HG03045 (cell line): ENCODE data around the gene CYRIA.

Source experiments
- ATAC-seq: cut with Tn5 transposase; IDR thresholded peaks from one replicate; pipeline ENCODE4 v1.9.1; 2021; ENCODE audit warnings: mild to moderate bottlenecking, moderate library complexity; ENCODE audit not compliant: unreplicated experiment

CYRIA gene

DNA sequence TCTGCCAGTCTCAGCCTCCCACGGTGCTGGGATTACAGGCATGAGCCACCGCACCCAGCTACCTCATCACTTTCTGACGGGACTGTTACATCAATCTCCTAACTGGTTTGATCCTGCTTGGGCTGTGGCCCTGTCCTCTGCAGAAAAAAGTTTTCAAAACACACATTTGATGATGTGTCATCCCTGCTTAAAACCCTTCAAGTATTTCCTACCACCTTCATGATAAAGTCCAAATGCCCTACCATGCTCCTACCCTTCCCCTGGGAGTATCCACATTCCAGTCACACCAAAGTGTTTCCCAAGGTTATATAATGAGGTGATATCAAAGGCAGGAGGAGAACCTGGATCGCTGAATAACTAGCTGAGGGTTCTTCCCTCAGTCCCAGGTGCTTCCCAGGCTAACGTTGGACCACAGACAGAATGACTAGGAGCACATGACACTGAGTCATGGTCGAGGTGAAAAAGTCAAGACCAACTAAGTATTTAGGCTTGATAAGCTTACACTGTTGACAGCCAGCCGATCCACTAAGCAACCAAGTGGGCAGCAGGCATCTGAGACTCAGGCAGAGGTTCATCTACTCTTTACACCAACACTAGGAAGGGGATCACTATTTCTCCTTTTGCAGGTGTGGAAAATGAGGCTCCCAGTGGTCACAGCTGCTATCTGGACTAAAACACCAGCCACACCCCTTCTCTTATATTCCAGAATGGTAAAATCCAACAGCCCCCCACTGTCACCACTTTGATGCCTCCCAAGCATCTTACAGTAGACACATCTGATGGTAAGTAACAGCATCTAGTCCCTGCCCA lies 31.8 kb downstream of the CYRIA start:
- no peak for ATAC-seq

DNA sequence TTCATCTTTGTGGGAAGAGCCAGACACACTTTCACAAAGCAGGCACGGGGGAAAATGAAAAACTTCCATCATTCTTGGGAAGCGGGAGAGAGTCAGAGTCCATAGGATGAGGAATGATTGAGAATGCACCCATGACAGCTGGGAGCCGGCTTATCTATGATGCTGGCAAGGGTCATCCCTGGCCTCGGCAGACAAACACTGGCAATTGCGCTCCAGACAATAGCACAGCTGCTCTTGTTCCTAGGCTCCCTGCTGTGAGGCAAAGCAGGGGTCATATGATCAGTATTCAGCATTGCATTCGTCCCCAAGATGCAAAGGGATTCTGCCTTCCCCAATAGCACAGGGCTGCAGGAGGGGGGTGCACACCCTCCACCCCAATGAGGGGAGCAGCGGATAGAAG lies 33.0 kb downstream of the CYRIA start:
- no peak for ATAC-seq

DNA sequence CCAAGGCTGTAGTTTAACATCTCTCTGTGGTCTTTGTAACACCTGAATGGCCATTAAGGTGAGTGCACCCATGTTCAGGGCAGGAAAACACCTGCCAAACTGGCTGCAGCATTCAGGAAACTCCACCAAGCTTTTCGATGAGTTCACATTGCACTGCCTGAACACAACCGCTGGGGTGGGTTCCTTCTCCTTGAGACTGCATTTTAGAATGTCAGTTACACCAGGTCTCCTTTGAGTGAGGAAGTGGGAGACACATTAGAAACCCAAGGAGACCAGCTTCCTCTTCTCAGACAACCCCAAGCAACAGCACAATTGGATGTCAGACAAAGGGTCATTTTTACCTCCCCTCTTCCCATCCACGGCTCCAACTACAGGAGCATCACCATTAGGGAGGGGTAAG lies 35.2 kb downstream of the CYRIA start:
- no peak for ATAC-seq

DNA sequence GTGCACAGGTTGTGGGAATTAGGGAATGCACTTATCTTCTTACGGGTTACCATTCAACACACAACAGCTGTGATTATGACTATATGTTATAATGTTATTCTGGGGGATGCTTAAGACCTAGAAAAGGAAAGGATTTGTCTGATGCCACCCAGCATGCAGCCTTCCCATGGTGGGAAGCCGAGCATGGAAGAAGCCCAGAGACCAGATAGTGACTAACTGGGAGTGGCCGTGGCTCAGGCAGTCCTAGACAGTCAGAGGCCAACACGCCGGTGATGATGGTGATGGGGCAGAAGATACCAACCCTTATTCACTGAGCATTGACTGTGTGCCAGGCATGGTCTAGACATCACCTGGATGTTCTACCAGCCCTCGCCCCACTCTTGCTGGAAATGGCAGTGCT lies 35.9 kb downstream of the CYRIA start:
- ATAC-seq: no peak

DNA sequence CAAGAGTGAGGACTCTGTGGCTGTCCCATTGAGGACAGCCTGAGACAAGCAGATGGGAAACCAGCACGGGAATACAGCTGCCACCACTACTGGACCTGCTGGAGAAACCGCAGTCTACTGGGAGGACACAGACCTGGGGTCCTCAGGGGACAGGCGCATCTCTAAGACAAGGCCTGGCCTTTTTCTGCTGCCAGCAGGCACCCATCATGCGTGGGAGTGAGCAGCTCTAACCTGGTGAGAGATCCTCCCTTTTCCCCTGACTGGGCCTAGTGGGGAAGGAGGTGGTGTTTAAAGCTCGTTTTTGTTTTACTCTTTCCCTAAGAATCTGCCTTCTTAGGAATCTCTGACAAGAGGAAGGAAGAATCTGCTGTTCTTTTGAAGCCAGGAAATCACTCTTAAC lies 36.6 kb downstream of the CYRIA start:
- no peak for ATAC-seq

DNA sequence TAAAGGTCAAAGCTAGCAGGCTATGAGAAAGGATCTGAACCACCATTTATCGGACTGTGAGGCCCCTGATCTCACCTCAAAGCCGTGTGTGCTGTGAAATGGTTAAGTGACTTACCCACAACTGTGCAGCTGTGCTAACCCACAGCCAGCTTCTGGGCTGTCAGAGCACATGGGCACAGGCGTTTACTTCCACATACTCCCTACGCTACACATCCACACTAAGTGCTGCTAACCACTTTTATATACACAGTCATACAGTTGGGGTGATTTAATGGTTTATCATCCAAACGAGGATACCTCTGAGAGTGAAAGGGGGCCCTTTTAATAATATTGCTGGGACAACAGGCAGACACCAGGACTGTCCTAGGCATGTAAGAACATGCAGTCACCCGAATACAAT lies 37.3 kb downstream of the CYRIA start:
- no peak for ATAC-seq

DNA sequence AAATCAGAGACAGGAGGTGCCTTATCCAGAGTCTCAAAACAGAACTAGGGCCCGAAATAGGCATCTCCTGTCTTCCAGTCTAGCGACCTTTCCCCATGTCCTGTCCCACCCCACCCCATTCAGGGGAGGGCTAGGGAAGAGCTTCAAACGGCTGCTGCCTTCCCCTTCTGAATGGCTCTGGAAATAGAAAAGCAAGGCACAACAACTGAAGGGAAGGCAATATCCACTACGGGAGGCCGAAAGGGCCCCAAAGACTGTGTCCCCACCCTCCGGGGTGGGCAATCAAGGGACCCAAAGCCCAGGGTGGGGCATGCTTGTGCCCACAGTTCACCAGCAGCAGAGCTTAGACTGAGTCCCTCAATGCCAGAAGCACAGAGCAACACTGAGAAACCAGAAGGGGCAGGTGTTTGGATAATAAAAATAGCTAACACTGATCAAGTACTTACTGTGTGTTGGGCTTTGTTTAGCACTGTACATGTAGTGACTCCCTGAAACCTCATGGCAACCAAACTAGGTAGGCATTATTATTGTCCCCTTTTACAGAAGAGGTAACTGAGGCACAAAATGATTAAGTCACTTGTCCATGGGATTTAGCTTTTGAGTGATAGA lies 38.5 kb downstream of the CYRIA start:
- ATAC-seq: no peak

DNA sequence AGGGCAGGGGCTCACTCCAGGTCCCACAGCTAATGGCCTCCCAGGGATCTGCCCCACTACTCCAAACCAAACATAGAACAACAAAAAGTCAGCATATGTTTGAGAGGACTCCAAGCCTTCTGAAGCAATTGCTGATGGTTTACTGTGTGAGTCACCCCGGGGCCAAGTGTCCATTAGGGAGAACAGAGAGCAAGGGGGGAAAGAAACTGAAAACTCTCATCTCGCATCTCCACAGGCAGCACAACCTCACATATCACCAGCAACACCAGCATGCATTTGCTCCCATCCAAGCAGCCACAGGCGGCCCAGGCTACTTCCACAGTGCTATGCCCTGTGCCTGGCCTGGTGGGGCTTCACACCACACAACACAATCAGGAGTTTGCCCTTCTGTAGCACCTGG lies 39.1 kb downstream of the CYRIA start:
- no peak for ATAC-seq

DNA sequence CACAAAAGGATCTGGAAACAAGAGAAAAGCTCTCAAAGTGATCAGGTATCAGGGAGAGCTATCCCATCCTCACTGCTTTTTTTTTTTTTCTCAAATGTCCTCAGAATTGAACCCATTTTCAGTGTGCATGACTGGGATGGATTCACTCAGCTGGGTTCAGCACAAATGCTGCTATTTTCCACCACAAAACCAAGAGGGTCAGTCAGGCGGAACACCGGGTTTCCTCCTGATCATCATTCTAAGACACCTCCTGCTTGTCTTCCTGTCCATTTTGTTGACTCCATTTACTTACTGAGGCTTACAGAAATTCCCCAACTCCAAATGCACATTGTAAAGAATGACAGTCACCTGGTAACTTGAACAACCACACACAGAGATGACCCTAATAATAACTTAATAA lies 39.9 kb downstream of the CYRIA start:
- no peak for ATAC-seq

DNA sequence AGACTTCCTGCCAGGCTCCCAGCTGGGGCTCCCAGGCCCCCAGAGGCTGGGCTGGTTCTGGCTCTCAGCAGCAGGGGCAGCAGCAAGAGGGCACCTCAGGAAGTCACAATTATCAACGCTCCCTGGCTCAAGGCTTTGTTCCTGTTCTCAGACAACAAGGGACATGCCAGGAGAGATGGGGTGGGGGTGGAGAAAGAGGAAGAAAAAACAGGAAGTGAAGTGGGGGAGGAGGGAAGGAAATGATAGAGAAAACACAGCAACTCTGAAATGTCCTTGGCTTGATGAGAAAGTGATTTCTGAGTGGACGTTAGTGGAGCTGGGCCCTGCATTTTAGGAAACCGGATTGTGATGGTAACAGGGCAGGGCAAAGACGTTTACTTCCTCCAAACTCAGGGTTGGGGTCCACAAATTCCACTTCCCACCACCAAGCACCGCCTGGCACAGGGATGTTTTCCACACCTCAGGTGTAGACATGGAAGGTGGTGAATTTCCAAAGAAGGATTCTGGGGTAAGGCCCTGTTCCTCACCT lies 40.4 kb downstream of the CYRIA start:
- no peak for ATAC-seq

DNA sequence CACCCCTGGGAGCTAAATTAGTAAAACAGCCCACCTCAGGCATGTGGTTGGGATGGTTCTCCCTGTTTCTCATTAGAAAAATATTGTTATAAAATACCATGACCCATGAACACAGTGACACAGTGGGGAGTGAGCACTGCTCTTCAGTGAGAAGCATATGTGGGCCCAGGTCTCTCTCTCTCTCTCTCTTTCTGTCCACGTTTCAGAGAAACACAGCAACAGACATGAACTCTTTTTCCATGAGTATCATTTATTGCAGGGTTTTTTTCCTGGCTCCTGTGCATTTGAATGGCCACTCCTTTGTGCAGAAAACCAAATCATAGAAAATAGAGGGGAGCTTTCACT lies 41.2 kb downstream of the CYRIA start:
- no peak for ATAC-seq

DNA sequence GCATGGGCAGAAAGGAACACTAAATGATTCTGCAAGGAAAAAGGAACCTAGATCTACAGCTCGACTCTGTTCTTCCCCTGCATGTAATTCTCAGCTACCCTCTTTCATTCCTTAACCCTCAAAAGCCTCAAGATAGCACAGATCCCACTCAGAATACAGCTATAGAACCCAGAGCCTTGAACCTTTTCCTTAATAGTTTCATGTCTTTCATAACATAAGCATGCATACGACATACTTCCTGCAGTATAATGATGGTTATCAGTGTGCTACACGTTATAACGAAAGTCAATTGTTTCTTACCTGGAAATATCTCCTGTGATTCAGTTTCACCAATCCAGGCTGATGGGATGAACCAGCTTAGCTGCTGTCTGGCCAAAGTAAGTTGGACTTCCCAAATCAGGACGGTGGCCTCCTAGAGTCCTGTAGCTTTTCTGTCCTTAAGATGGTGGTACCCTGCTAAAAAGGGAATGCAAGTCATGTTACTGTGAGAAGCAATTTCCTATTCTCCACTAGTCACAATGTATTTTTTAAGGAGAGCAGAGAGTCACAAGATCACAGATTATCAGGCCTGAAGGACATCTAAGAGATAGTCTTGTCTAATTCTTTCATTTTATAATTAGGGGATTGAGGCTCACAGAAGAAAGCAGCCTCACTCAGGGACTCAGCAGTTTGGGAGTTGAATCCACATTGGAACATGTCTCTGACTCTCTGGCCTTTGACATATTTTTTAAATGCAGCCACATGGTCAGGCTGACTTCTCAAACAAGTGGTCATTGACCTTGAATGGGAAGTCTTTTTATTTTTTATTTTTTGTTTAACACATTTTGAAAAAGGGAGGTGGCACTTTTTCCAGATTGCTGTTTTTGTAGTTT lies 41.8 kb downstream of the CYRIA start:
- ATAC-seq: no peak

DNA sequence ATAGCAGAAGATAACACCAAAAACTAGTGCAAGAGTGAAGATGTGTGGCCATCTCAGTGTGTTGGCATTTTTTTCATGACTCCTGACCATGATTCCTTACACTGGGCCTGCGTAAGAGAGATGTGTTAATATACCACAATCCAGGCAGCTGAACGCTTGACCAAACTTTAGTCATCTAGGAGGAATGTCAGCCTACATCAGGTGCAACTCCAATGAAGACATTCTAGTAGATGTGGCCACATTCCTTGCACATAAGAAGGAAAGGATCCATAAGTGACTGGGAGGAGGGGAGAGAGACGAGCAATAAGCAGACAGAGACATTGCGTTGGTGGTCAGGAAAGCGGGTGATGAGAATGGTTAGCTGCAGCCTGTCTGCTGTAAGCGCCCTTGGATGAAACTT lies 42.6 kb downstream of the CYRIA start:
- no peak for ATAC-seq

DNA sequence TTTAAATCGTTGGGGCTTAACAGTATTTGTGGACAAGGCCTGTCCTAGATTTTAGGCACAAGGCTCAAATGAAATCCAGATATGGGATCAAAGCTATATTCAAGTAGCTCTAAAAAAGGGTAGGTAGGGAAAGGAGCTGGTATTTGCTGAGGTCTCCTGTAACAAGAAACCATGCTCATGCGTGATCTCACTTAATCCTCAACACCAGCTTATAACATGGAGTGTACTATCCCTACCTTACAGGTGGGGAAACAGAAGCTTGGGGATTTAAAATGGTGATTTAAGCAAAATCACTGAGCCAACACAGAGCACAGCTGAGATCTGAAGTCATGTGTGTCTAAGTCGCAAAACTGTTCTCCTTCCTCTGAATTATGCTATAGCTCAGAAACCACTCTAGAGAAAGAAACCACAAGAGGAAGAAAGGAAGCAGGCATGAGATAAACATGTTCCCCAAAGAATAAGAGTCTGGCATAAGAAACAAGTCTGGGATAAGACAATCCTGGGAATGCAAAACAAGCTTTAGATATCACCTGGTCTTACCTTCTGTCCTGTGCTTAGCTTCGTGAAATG lies 43.1 kb downstream of the CYRIA start:
- no peak for ATAC-seq

DNA sequence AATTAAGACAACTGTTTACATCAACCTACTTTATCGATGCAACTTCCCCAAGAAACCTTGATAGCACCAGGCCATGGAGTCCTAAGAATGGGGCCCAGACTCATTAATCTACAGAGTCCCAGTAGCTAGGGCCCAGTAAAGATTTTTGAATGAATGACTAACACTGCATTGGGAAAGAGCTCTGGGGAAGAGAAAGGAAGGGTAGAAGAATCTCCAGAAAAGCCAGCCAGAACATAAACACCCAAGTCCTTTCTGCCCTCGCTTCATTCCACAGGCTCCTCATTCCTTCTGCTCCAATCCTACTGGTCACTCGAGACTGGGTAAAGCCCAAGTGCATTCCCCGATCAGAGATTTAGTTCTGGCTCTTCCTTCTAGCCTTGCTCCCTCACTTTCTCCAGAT lies 44.3 kb downstream of the CYRIA start:
- no peak for ATAC-seq

DNA sequence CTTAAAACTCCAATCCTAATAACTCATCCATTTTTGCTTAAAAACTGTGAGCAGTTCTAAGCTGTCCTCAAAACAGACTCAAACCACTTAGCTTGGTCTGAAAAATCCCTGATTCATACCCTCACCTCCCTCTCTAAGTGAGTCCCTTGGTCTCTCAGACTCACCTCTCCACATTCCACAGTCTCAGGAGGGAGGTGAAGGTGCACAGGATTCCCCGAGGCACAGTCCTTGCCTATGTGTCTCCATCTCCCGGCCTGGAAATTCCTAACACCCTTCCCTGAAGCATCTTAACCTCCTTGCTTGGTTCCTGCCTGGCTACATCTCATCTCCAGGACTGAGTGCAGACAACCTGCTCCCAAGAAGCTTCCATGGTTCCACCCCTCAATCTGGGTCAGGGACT lies 45.0 kb downstream of the CYRIA start:
- ATAC-seq: no peak

DNA sequence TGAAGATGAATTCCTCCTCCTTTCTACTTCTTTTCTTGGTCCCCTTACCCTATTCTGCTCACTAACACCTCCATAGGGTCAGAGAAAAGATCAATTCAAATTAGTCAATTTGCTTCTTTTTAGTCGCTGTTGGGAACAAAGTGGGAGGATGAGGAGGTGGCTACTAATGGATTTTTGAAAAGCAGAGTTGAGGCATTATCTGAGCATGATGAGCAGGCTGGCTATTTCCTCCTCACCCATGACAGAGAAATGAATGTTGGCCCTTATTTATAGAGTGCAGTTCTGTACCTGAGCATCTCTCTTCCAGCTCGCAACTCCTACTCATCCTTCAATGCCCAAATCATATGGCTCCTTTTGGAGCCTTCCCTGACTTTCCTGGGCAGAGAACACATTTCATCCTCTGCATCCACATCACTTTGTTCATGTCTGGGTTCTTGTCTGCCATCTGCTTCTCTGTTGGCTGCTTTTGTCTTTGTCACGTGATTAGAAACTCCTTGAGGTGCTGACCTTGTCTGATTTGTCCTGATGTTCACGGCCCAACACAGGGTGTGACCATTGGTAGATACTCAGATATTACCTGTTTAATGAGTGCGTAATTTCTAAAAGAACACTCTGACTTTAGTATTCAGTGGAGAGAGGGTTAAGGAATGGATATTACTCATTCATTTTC lies 45.9 kb downstream of the CYRIA start:
- no peak for ATAC-seq

DNA sequence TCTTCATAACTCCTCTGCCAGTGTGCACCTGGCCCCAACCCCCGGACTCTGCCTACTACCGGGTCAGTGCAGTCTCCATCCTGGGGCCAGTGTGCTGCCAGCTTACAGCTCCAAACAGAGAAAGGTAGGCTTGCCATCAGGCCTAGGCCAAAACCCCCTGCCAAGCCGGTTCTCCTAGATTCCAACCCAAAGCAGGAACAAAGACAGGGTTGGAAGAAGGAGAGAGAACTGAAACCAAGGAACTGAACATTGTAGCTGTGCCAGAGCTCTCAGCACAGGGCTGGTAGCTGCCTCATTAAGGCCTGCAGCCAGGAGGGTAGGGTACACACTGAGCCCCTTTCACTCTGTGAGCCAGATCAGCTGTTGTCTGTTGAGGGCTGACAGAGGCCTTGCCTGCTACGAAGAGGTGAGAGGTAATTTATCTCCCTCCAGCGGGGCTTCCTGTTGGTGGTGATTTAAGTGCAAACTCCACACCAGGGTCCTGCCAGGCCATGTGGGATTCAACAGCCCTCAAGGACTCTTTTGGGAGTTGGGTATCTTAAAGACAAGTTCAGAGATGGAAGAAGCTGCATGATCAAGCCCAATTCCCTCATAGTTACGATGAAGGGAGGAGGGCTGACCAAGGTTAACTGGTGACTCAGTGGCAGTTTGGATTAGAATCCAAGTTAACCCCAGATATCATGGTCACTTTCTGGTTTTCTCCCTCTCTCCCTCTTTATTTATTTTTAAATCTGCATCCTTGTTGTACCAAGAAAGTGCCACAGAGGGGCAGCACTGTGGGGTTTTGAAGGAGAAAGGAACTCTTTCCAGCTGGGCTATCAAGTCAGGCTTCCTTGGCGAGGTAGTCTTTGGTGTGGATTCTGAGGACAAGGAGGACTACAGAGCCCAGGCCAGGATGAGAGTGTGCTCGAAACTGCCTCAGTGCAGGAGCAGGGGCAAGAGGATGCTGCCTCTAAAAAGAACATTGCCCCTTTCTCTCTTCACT lies 48.1 kb downstream of the CYRIA start:
- no peak for ATAC-seq
